K562 (cell line): Measurements from ENCODE around the gene BAHD1. TPM values are rescaled to one million over a fixed set of nuclear protein-coding genes. Genes with fewer than 3 reads are reported as not detected.

Source experiments
- FOXK2 ChIP-seq, 2 experiments: fragments of 450-650 bp; IDR thresholded peaks in 1 of 2; conservative IDR thresholded peaks in 1 of 2; 2 replicates each; pipeline ENCODE4 v1.6.1; 2016; ENCODE audit warnings: low read depth in 2 of 2, mild to moderate bottlenecking in 1 of 2
- GTF2E2 ChIP-seq: fragments of 200-800 bp; sonication (Bioruptor generic); IDR thresholded peaks from 2 replicates; pipeline ENCODE4 v1.6.1; 2016; ENCODE audit warnings: missing genetic modification characterization, missing compliant biosample characterization
- MEF2A ChIP-seq: IDR thresholded peaks from 2 replicates; pipeline ENCODE4 v1.6.1; 2011; ENCODE audit warnings: low read depth, mild to moderate bottlenecking, low read length, moderate library complexity; ENCODE audit not compliant: control insufficient read depth
- NFYB ChIP-seq: IDR thresholded peaks from 2 replicates; pipeline ENCODE4 v1.6.1; 2011; ENCODE audit warnings: mild to moderate bottlenecking, moderate library complexity; ENCODE audit not compliant: insufficient read length; ENCODE audit errors: extremely low read depth
- RBM34 ChIP-seq: fragments of 200-400 bp; formaldehyde crosslinking; IDR thresholded peaks from 2 replicates; pipeline ENCODE4 v1.6.1; 2018; ENCODE audit warnings: low read length, borderline replicate concordance; ENCODE audit not compliant: insufficient read depth
- RBM39 ChIP-seq: fragments of 200-400 bp; formaldehyde crosslinking; optimal IDR thresholded peaks from 2 replicates; pipeline ENCODE3; 2018; ENCODE audit warnings: low read depth, low read length
- SMARCC2 ChIP-seq: fragments of 450-650 bp; IDR thresholded peaks from 2 replicates; pipeline ENCODE4 v1.6.1; 2017; ENCODE audit warnings: antibody characterized with exemption, moderate library complexity, mild to moderate bottlenecking, low read depth
- SRSF3 ChIP-seq: fragments of 200-400 bp; formaldehyde crosslinking; IDR thresholded peaks from 2 replicates; pipeline ENCODE4 v1.6.1; 2016; ENCODE audit warnings: mild to moderate bottlenecking, low read length, moderate library complexity; ENCODE audit not compliant: insufficient read depth
- ZNF277 ChIP-seq: fragments of 250-450 bp; sonication (Bioruptor Pico); IDR thresholded peaks from 2 replicates; pipeline ENCODE4 v1.8.0; 2022; ENCODE audit warnings: inconsistent platforms, mild to moderate bottlenecking, moderate library complexity, borderline replicate concordance
- ZNF445 ChIP-seq: fragments of 250-450 bp; sonication (Bioruptor Pico); IDR thresholded peaks from 2 replicates; pipeline ENCODE4 v1.4.0; 2020; ENCODE audit warnings: low read depth, mild to moderate bottlenecking, moderate library complexity
- ZNF589 ChIP-seq: fragments of 200-800 bp; sonication (Bioruptor generic); IDR thresholded peaks from 2 replicates; pipeline ENCODE4 v1.6.1; 2016; ENCODE audit warnings: low read depth, missing genetic modification characterization, missing compliant biosample characterization
- polyA plus RNA-seq, 8 experiments: library from polyadenylated mRNA; depleted of rRNA in 4 of 8; stranded (reverse) in 5 of 8; unstranded in 3 of 8; fragments of >200 nt; fragmentation: Nextera tagmentation in 2 of 8; fragmentation: Illumina TruSeq in 1 of 8; extraction: Ambion mirVana in 2 of 8; extraction: Trizol in 1 of 8; gene quantifications; 2 replicates each; pipeline versions ENCODE4 v1.2.1 to v1.2.3, GENCODE V29; 2011 to 2014; ENCODE audit warnings: inconsistent platforms in 1 of 8, missing spikeins in 1 of 8
- total RNA-seq, 7 experiments: library from RNA; depleted of rRNA in 6 of 7; stranded (reverse); fragments of >200 nt in 6 of 7; fragmentation: Illumina TruSeq in 2 of 7; extraction: Trizol in 2 of 7; gene quantifications; 2 replicates each; pipeline versions ENCODE4 v1.2.1 to v1.2.3, GENCODE V29; 2011 to 2021; ENCODE audit warnings: low replicate concordance in 1 of 7
- TF ChIP-seq, protein P1 (sequence below): fragments of 250-450 bp; sonication (Bioruptor Pico); IDR thresholded peaks from 2 replicates; pipeline ENCODE4 v1.4.0; 2020; ENCODE audit warnings: mild to moderate bottlenecking
- TF ChIP-seq, protein P2 (sequence below): fragments of 150-350 bp; IDR thresholded peaks from 2 replicates; pipeline ENCODE4 v1.6.1; 2014; ENCODE audit warnings: low read depth, mild to moderate bottlenecking, low read length, borderline replicate concordance
- TF ChIP-seq, protein P3 (sequence below), 3 experiments: fragments of 200-800 bp in 1 of 3; fragments of 250-450 bp in 1 of 3; fragments of 450-650 bp in 1 of 3; sonication (Bioruptor Pico) in 1 of 3; sonication (Bioruptor generic) in 1 of 3; formaldehyde crosslinking in 1 of 3; IDR thresholded peaks; 2 replicates each; pipeline versions ENCODE4 v1.6.1 to v1.8.0; 2016 to 2022; ENCODE audit warnings: mild to moderate bottlenecking in 2 of 3, missing genetic modification characterization in 2 of 3, missing compliant biosample characterization in 1 of 3, moderate library complexity in 1 of 3
- TF ChIP-seq, protein P4 (sequence below): sonication (generic); formaldehyde crosslinking; IDR thresholded peaks from 2 replicates; pipeline ENCODE4 v1.8.0; 2022; ENCODE audit warnings: missing genetic modification reagents, mild to moderate bottlenecking, borderline replicate concordance

The BAHD1 gene
- total and polyA plus RNA-seq, 9 of the 15 experiments (the other 6 are each of a cell fraction or from before 2014, with no cell fraction given), result 0.55 to 38.5 (median 11.5) TPM

DNA sequence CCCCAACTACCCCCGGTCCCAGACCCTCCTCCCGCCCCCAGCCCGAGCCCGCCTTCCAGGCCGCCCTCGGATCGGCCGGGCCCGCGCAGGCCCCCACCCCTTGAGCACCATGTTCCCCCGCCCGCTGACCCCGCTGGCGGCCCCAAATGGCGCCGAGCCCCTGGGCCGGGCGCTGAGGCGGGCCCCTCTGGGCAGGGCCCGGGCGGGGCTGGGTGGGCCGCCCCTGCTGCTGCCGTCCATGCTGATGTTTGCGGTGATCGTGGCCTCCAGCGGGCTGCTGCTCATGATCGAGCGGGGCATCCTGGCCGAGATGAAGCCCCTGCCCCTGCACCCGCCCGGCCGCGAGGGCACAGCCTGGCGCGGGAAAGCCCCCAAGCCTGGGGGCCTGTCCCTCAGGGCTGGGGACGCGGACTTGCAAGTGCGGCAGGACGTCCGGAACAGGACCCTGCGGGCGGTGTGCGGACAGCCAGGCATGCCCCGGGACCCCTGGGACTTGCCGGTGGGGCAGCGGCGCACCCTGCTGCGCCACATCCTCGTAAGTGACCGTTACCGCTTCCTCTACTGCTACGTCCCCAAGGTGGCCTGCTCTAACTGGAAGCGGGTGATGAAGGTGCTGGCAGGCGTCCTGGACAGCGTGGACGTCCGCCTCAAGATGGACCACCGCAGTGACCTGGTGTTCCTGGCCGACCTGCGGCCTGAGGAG, 30.5 kb downstream of the BAHD1 start (continued):
- TF ChIP-seq GTF2E2, result no peak
- TF ChIP-seq FOXK2 (conservative IDR thresholded peaks at IDR 0.05 in 1 of 2, IDR thresholded peaks at IDR 0.05 in 1 of 2; ENCODE audit: low read depth in 2 of 2), result no peak
- TF ChIP-seq, protein P1, sequence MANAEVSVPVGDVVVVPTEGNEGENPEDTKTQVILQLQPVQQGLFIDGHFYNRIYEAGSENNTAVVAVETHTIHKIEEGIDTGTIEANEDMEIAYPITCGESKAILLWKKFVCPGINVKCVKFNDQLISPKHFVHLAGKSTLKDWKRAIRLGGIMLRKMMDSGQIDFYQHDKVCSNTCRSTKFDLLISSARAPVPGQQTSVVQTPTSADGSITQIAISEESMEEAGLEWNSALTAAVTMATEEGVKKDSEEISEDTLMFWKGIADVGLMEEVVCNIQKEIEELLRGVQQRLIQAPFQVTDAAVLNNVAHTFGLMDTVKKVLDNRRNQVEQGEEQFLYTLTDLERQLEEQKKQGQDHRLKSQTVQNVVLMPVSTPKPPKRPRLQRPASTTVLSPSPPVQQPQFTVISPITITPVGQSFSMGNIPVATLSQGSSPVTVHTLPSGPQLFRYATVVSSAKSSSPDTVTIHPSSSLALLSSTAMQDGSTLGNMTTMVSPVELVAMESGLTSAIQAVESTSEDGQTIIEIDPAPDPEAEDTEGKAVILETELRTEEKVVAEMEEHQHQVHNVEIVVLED (CRISPR knock-in tag), result no peak
- TF ChIP-seq RBM39, result no peak
- TF ChIP-seq RBM34, result no peak
- no peak for TF ChIP-seq ZNF277 (CRISPR knock-in tag)
- TF ChIP-seq ZNF589 (CRISPR knock-in tag), result no peak
- no peak for TF ChIP-seq ZNF445 (CRISPR knock-in tag)
- TF ChIP-seq NFYB, result no peak
- TF ChIP-seq, protein P2, sequence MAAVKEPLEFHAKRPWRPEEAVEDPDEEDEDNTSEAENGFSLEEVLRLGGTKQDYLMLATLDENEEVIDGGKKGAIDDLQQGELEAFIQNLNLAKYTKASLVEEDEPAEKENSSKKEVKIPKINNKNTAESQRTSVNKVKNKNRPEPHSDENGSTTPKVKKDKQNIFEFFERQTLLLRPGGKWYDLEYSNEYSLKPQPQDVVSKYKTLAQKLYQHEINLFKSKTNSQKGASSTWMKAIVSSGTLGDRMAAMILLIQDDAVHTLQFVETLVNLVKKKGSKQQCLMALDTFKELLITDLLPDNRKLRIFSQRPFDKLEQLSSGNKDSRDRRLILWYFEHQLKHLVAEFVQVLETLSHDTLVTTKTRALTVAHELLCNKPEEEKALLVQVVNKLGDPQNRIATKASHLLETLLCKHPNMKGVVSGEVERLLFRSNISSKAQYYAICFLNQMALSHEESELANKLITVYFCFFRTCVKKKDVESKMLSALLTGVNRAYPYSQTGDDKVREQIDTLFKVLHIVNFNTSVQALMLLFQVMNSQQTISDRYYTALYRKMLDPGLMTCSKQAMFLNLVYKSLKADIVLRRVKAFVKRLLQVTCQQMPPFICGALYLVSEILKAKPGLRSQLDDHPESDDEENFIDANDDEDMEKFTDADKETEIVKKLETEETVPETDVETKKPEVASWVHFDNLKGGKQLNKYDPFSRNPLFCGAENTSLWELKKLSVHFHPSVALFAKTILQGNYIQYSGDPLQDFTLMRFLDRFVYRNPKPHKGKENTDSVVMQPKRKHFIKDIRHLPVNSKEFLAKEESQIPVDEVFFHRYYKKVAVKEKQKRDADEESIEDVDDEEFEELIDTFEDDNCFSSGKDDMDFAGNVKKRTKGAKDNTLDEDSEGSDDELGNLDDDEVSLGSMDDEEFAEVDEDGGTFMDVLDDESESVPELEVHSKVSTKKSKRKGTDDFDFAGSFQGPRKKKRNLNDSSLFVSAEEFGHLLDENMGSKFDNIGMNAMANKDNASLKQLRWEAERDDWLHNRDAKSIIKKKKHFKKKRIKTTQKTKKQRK, result no peak
- no peak for TF ChIP-seq SMARCC2
- TF ChIP-seq MEF2A, result no peak
- TF ChIP-seq, protein P3, sequence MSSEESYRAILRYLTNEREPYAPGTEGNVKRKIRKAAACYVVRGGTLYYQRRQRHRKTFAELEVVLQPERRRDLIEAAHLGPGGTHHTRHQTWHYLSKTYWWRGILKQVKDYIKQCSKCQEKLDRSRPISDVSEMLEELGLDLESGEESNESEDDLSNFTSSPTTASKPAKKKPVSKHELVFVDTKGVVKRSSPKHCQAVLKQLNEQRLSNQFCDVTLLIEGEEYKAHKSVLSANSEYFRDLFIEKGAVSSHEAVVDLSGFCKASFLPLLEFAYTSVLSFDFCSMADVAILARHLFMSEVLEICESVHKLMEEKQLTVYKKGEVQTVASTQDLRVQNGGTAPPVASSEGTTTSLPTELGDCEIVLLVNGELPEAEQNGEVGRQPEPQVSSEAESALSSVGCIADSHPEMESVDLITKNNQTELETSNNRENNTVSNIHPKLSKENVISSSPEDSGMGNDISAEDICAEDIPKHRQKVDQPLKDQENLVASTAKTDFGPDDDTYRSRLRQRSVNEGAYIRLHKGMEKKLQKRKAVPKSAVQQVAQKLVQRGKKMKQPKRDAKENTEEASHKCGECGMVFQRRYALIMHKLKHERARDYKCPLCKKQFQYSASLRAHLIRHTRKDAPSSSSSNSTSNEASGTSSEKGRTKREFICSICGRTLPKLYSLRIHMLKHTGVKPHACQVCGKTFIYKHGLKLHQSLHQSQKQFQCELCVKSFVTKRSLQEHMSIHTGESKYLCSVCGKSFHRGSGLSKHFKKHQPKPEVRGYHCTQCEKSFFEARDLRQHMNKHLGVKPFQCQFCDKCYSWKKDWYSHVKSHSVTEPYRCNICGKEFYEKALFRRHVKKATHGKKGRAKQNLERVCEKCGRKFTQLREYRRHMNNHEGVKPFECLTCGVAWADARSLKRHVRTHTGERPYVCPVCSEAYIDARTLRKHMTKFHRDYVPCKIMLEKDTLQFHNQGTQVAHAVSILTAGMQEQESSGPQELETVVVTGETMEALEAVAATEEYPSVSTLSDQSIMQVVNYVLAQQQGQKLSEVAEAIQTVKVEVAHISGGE (CRISPR knock-in tag; IDR thresholded peaks at IDR 0.05), result no peak
- TF ChIP-seq, protein P4, sequence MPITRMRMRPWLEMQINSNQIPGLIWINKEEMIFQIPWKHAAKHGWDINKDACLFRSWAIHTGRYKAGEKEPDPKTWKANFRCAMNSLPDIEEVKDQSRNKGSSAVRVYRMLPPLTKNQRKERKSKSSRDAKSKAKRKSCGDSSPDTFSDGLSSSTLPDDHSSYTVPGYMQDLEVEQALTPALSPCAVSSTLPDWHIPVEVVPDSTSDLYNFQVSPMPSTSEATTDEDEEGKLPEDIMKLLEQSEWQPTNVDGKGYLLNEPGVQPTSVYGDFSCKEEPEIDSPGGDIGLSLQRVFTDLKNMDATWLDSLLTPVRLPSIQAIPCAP (CRISPR knock-in tag), result no peak
- no peak for TF ChIP-seq SRSF3
